B cell (primary cell): ENCODE results near the gene RESF1. TPM values are rescaled to one million over a fixed set of nuclear protein-coding genes. Genes with fewer than 3 reads are reported as not detected.

Experiments
- ATAC-seq: fragments of 200-7000 bp; cut with Tn5 transposase; one replicate; pipeline ENCODE4 v1.10.0; 2021; ENCODE audit warnings: low read depth, mild to moderate bottlenecking, moderate number of reproducible peaks, moderate library complexity
- CTCF ChIA-PET: fragments of 350-600 bp; sonication (Branson Sonifier 250); formaldehyde crosslinking; loops from one replicate; lab custom pipeline; 2021; ENCODE audit warnings: antibody characterized with exemption, inconsistent platforms; lab: Charles Lee
- POLR2A ChIA-PET: fragments of 350-600 bp; sonication (Branson Sonifier 250); formaldehyde crosslinking; loops from one replicate; lab custom pipeline; 2021; ENCODE audit warnings: antibody characterized with exemption; lab: Charles Lee
- DNase-seq: peaks from one replicate; pipeline ENCODE4 v3.0.0; 2013
- H2AFZ ChIP-seq: 2 replicates; pipeline ENCODE4 v1.6.1; 2012; ENCODE audit warnings: mild to moderate bottlenecking, low read depth, low read length; ENCODE audit not compliant: insufficient read depth, poor library complexity, severe bottlenecking
- H3K27ac ChIP-seq, 2 donors: 1 replicate in 1 of 2; 2 replicates in 1 of 2; pipeline ENCODE4 v1.5.1; 2012 to 2013; ENCODE audit warnings: low read length in 2 of 2, mild to moderate bottlenecking in 2 of 2, moderate library complexity in 1 of 2
- H3K27me3 ChIP-seq, 4 experiments: fragments of 200-600 bp in 1 of 4; sonication (generic) in 1 of 4; replicated peaks in 1 of 4; 1 replicate in 2 of 4; 2 replicates in 2 of 4; pipeline versions ENCODE4 v1.6.1 to v1.7.0; 2013 to 2016; ENCODE audit warnings: low read length in 3 of 4, mild to moderate bottlenecking in 2 of 4, mixed read lengths in 1 of 4, moderate library complexity in 1 of 4; ENCODE audit not compliant: insufficient read depth in 4 of 4, control insufficient read depth in 3 of 4; ENCODE audit errors: control extremely low read depth in 1 of 4
- H3K36me3 ChIP-seq, 2 experiments: replicated peaks in 1 of 2; 1 replicate in 1 of 2; 2 replicates in 1 of 2; pipeline versions ENCODE4 v1.6.1 to v1.7.1; 2013; ENCODE audit warnings: low read length in 1 of 2; ENCODE audit not compliant: insufficient read depth in 2 of 2, control insufficient read depth in 1 of 2; ENCODE audit errors: control extremely low read depth in 1 of 2, extremely low read depth in 1 of 2
- H3K4me1 ChIP-seq, 2 donors: fragments of 200-600 bp in 1 of 2; sonication (generic) in 1 of 2; 1 replicate in 1 of 2; 2 replicates in 1 of 2; pipeline versions ENCODE4 v1.5.1 to v1.6.1; 2013 to 2017; ENCODE audit warnings: low read length in 2 of 2; ENCODE audit not compliant: control insufficient read depth in 2 of 2, insufficient read depth in 2 of 2
- H3K4me2 ChIP-seq: replicated peaks from 2 replicates; pipeline ENCODE3; 2012; ENCODE audit warnings: mild to moderate bottlenecking, low read depth, low read length; ENCODE audit not compliant: poor library complexity, severe bottlenecking
- H3K4me3 ChIP-seq, 5 experiments: fragments of 200-600 bp in 1 of 5; sonication (generic) in 1 of 5; 1 replicate in 3 of 5; 2 replicates in 2 of 5; pipeline versions ENCODE4 v1.5.1 to v1.7.0; 2011 to 2016; ENCODE audit warnings: low read length in 4 of 5, mild to moderate bottlenecking in 4 of 5, low read depth in 2 of 5, control low read depth in 1 of 5, moderate library complexity in 1 of 5; ENCODE audit not compliant: insufficient read depth in 1 of 5; ENCODE audit errors: control extremely low read depth in 1 of 5, extremely low read depth in 1 of 5
- H3K79me2 ChIP-seq: fragments of 200-600 bp; sonication (generic); one replicate; pipeline ENCODE4 v1.6.0; 2016; ENCODE audit warnings: low read length; ENCODE audit not compliant: control insufficient read depth, insufficient read depth
- H3K9ac ChIP-seq: fragments of 200-600 bp; sonication (generic); 2 replicates; pipeline ENCODE4 v1.6.1; 2017; ENCODE audit warnings: mild to moderate bottlenecking, low read length, moderate library complexity
- H3K9me3 ChIP-seq, 3 donors: one replicate each; pipeline versions ENCODE4 v1.6.1 to v1.7.1; 2013; ENCODE audit warnings: low read length in 2 of 3; ENCODE audit not compliant: control insufficient read depth in 2 of 3, insufficient read depth in 1 of 3; ENCODE audit errors: control extremely low read depth in 1 of 3
- H4K20me1 ChIP-seq: 2 replicates; pipeline ENCODE4 v1.6.0; 2012; ENCODE audit warnings: mild to moderate bottlenecking, low read length; ENCODE audit not compliant: insufficient read depth, control insufficient read depth, poor library complexity, severe bottlenecking
- H3K27ac Mint-ChIP-seq: one replicate; pipeline ENCODE4 v1.8.0; 2021; ENCODE audit warnings: mixed read lengths
- H3K27me3 Mint-ChIP-seq: one replicate; pipeline ENCODE4 v1.8.0; 2021; ENCODE audit warnings: mixed read lengths
- H3K4me1 Mint-ChIP-seq: one replicate; pipeline ENCODE4 v1.8.0; 2021; ENCODE audit warnings: mixed read lengths
- H3K4me3 Mint-ChIP-seq: one replicate; pipeline ENCODE4 v1.8.0; 2021; ENCODE audit warnings: mixed read lengths
- H3K9me3 Mint-ChIP-seq: one replicate; pipeline ENCODE4 v1.8.0; 2022; ENCODE audit warnings: mixed read lengths; ENCODE audit not compliant: insufficient read depth
- EZH2 ChIP-seq: IDR thresholded peaks from 2 replicates; pipeline ENCODE4 v1.6.1; 2012; ENCODE audit warnings: borderline replicate concordance, low read depth, mild to moderate bottlenecking, moderate library complexity, low read length; ENCODE audit not compliant: insufficient read depth, poor library complexity, severe bottlenecking
- WGBS: methylation state at CpG from one replicate; pipeline ENCODE4 v1.1.5; 2013; ENCODE audit warnings: missing lambda C conversion rate; ENCODE audit not compliant: insufficient coverage; 5-methylcytosine and 5-hydroxymethylcytosine counted together
- intact Hi-C: fragments of 100-400 bp; cut with micrococcal nuclease; formaldehyde crosslinking; loops from one replicate; pipeline ENCODE4 v1.10.0; 2022
- polyA plus RNA-seq: library from polyadenylated mRNA; depleted of rRNA; stranded (reverse); fragments of >200 nt; gene quantifications from 2 replicates; pipeline ENCODE4 v1.2.3, GENCODE V29; 2012
- total RNA-seq, 2 donors: library from RNA; stranded (reverse); fragments of 120-200 nt in 1 of 2; gene quantifications; 1 replicate in 1 of 2; 2 replicates in 1 of 2; pipeline versions ENCODE4 v1.2.3 to v1.2.4, GENCODE V29; 2013 to 2022
- TF ChIP-seq, protein P1 (sequence below): fragments of 200-600 bp; IDR thresholded peaks from one replicate; pipeline ENCODE4 v1.8.0; 2022; ENCODE audit warnings: antibody characterized with exemption, mild to moderate bottlenecking

The RESF1 gene
- total and polyA plus RNA-seq, 2 donors (not counting 1 experiment from before 2014, with no cell fraction given) = 47.3 to 352 TPM

- H3K36me3 ChIP-seq = peaks cover 3 to 37% of the 10 kb centered on the region in 2 experiments
- POLR2A ChIA-PET = interaction anchor here (0.6 to 4.4 kb wide), 20 partner anchors 8 to 307 kb away, joined by 3 to 44 read pairs (median 6); partner anchors contain the start of genes AMN1 and ETFBKMT
- peak overlapping the region; percentile 83 for H3K4me2 ChIP-seq
- TF ChIP-seq, protein P1, sequence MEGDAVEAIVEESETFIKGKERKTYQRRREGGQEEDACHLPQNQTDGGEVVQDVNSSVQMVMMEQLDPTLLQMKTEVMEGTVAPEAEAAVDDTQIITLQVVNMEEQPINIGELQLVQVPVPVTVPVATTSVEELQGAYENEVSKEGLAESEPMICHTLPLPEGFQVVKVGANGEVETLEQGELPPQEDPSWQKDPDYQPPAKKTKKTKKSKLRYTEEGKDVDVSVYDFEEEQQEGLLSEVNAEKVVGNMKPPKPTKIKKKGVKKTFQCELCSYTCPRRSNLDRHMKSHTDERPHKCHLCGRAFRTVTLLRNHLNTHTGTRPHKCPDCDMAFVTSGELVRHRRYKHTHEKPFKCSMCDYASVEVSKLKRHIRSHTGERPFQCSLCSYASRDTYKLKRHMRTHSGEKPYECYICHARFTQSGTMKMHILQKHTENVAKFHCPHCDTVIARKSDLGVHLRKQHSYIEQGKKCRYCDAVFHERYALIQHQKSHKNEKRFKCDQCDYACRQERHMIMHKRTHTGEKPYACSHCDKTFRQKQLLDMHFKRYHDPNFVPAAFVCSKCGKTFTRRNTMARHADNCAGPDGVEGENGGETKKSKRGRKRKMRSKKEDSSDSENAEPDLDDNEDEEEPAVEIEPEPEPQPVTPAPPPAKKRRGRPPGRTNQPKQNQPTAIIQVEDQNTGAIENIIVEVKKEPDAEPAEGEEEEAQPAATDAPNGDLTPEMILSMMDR = peak; percentile 25
- TF ChIP-seq EZH2 = no peak
- DNase-seq (peak; percentile 86), ATAC-seq (peak; percentile 56)
- peaks cover 53 to 55% of the 10 kb centered on the region in 2 donors for H3K4me1 ChIP-seq
- H4K20me1 ChIP-seq = peaks cover 15% of the 10 kb centered on the region
- H3K9me3 Mint-ChIP-seq = no peaks in the 10 kb centered on the region
- H3K27ac ChIP-seq = peak overlapping the region; percentile 39 to 82
- H3K4me3 Mint-ChIP-seq = peak overlapping the region; percentile 93
- H3K27me3 ChIP-seq = no peaks in the 10 kb centered on the region
- peak overlapping the region; percentile 79 for H3K9ac ChIP-seq
- peak overlapping the region; percentile 65 to 97 (median 70) for H3K4me3 ChIP-seq
- H2AFZ ChIP-seq = peak overlapping the region; percentile 84
- H3K4me1 Mint-ChIP-seq = peaks cover 73% of the 10 kb centered on the region
- peak overlapping the region; percentile 96 for H3K27ac Mint-ChIP-seq
- intact Hi-C loops = loop anchor here (1.0 to 10.0 kb wide), 9 partner anchors 64 to 301 kb away; partner anchors contain the start of genes AMN1 and ETFBKMT
- peaks cover 0 to 1% (median 0%) of the 10 kb centered on the region in 3 donors for H3K9me3 ChIP-seq
- no peaks in the 10 kb centered on the region for H3K27me3 Mint-ChIP-seq
- CTCF ChIA-PET = interaction anchor here (0.7 to 3.7 kb wide), 26 partner anchors 10 to 597 kb away, joined by 3 to 25 read pairs (median 4); partner anchors contain the start of gene AMN1
- WGBS = 1% methylated on average over 43 of the region's 47 CpGs
- H3K79me2 ChIP-seq = peaks cover 85% of the 10 kb centered on the region
Measured at GRCh38 chr12:31959701-31960391, 631 bp downstream of the RESF1 start.

GRCh38 chr12:31961137-31961536 is 1.9 kb downstream of the RESF1 start:
- DNase-seq = peak; percentile 29
- H3K4me1 ChIP-seq = peaks cover 57 to 60% of the 10 kb centered on the region in 2 donors
- peaks cover 28% of the 10 kb centered on the region for H4K20me1 ChIP-seq
- Mint-ChIP-seq H3K27me3 (no peaks in the 10 kb centered on the region), H3K4me1 (peaks cover 75% of the 10 kb centered on the region), H3K9me3 (no peaks in the 10 kb centered on the region), H3K4me3 (peak overlapping the region; percentile 93), H3K27ac (peak overlapping the region; percentile 82)
- H3K79me2 ChIP-seq = peaks cover 89% of the 10 kb centered on the region
- H3K4me2 ChIP-seq = peak overlapping the region; percentile 83
- TF ChIP-seq, protein P1 = no peak
- TF ChIP-seq EZH2 = no peak
- peak overlapping the region in 1 of 2 donors; percentile 82 for H3K27ac ChIP-seq
- no peak overlapping the region for H2AFZ ChIP-seq
- WGBS = no CpG with 5 or more reads among the region's 2 CpGs
- ChIA-PET CTCF (interaction anchor here (0.6 to 3.7 kb wide), 11 partner anchors 17 to 308 kb away, joined by 3 to 25 read pairs (median 4); partner anchors contain the start of gene ETFBKMT), POLR2A (interaction anchor here (0.6 to 4.4 kb wide), 8 partner anchors 9 to 274 kb away, joined by 3 to 44 read pairs (median 5); no protein-coding TSS in a partner anchor)
- no peak for ATAC-seq
- peak overlapping the region; percentile 79 for H3K9ac ChIP-seq
- peaks cover 0 to 10% (median 0%) of the 10 kb centered on the region in 3 donors for H3K9me3 ChIP-seq
- H3K27me3 ChIP-seq = no peaks in the 10 kb centered on the region
- intact Hi-C loops = loop anchor here (5.0 to 10.0 kb wide), 2 partner anchors 74 to 174 kb away; no protein-coding TSS in a partner anchor
- peak overlapping the region; percentile 65 to 97 (median 70) for H3K4me3 ChIP-seq
- peaks cover 3 to 48% of the 10 kb centered on the region in 2 experiments for H3K36me3 ChIP-seq
